GM12801 (cell line): Measurements from ENCODE around the gene FAM184B.

Source experiments
- TF ChIP-seq, protein P1 (sequence below): IDR thresholded peaks from one replicate; pipeline ENCODE4 v1.5.1; 2011; ENCODE audit warnings: control low read depth; ENCODE audit not compliant: insufficient read length; ENCODE audit errors: extremely low read depth

The FAM184B gene

GRCh38 chr4:17704020-17704650, 77.3 kb downstream of the FAM184B start:
- TF ChIP-seq, protein P1, sequence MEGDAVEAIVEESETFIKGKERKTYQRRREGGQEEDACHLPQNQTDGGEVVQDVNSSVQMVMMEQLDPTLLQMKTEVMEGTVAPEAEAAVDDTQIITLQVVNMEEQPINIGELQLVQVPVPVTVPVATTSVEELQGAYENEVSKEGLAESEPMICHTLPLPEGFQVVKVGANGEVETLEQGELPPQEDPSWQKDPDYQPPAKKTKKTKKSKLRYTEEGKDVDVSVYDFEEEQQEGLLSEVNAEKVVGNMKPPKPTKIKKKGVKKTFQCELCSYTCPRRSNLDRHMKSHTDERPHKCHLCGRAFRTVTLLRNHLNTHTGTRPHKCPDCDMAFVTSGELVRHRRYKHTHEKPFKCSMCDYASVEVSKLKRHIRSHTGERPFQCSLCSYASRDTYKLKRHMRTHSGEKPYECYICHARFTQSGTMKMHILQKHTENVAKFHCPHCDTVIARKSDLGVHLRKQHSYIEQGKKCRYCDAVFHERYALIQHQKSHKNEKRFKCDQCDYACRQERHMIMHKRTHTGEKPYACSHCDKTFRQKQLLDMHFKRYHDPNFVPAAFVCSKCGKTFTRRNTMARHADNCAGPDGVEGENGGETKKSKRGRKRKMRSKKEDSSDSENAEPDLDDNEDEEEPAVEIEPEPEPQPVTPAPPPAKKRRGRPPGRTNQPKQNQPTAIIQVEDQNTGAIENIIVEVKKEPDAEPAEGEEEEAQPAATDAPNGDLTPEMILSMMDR, result no peak

GRCh38 chr4:17702641-17703040, 78.8 kb downstream of the FAM184B start:
- TF ChIP-seq, protein P1, result no peak

- TF ChIP-seq, protein P1, result no peak
Measured at GRCh38 chr4:17701882-17702281, 79.5 kb downstream of the FAM184B start.

- TF ChIP-seq, protein P1, result no peak
Measured at GRCh38 chr4:17701138-17701839, 80.1 kb downstream of the FAM184B start.

GRCh38 chr4:17699380-17699779, 82.0 kb downstream of the FAM184B start:
- TF ChIP-seq, protein P1, result no peak

DNA sequence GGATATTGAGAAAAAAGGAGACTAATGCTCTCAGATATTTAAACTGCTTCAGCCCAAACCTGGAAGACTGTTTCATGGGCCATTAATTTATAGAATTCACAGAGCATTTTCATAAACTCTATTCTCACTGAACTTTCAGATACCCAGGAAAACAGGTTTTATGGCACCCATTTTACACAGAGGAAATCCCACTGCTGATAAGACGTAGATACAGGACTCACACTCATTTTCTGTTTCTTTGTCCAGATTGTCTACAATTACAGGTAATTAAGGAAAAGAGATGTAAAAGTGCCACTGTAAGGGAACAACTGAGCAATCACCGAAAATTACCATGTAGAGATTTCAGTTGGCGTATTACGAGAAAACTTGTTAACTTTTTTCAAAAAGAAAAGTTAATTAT, 83.3 kb downstream of the FAM184B start:
- TF ChIP-seq, protein P1, result no peak

DNA sequence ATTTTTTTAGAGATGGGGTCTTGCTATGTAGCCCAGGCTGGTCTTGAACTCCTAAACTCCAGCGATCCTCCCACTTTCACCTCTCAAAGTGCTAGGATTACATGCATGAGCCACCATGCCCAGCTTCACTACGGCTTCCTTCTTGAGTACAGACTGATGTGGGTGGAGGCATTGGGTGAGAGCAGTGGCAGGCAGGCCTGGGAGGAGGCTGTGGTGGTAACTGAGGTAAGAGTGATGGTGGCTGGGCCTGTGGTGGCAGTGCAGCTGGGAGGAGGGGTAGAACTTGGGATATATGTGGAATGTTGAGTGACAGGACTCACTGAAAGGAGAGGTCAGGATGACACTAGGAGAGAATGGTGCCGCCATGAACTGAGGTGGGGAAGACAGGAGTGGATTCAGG, 86.1 kb downstream of the FAM184B start:
- TF ChIP-seq, protein P1, result no peak
